ENCODE measurements around the gene MARK2.

Gene MARK2

DNA sequence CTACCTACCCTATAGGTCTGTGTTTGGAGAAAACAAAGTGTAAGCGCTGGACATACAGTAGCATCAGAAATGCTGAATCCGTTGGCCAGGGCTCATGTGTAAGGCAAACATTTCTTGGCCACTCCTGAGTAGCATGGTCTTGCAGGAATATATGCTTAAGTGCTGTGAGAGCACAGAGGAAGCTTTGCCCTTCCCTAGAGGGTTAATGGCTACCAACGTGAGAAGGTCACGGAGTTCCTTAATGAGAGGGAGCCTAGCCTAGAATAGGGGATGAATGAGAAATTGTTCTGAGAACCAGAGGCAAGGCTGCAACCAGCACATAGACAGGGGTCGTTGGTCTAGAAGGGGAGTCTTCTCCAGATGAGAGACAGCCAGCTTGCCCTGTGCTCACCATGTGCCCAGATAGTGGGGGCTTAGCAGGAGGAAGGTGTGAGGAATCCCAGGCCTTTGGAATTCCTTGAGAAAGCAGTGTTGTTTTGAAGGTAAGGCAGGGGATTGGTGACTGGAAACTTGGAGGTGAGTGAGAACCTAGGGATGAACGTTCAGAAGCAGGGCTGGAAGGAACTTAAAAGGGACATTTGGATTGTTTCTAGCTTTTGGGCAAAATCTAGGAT, 48.6 kb downstream of the MARK2 start:
- H3K4me1 ChIP-seq: peaks cover 0 to 79% (median 33%) of the 10 kb centered on the region in 4 donors
- DNase-seq: no peak
- H3K4me3 ChIP-seq: peak overlapping the region in 1 of 2 donors; percentile 16
- peak overlapping the region; percentile 58 to 72 for H3K27ac ChIP-seq
- TF ChIP-seq, protein P1, sequence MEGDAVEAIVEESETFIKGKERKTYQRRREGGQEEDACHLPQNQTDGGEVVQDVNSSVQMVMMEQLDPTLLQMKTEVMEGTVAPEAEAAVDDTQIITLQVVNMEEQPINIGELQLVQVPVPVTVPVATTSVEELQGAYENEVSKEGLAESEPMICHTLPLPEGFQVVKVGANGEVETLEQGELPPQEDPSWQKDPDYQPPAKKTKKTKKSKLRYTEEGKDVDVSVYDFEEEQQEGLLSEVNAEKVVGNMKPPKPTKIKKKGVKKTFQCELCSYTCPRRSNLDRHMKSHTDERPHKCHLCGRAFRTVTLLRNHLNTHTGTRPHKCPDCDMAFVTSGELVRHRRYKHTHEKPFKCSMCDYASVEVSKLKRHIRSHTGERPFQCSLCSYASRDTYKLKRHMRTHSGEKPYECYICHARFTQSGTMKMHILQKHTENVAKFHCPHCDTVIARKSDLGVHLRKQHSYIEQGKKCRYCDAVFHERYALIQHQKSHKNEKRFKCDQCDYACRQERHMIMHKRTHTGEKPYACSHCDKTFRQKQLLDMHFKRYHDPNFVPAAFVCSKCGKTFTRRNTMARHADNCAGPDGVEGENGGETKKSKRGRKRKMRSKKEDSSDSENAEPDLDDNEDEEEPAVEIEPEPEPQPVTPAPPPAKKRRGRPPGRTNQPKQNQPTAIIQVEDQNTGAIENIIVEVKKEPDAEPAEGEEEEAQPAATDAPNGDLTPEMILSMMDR (IDR thresholded peaks at IDR 0.05): no peak
- intact Hi-C loops (cut with DNase I; ENCODE audit: low total_unique reads): no loop called here
- H3K9me3 ChIP-seq: no peaks in the 10 kb centered on the region
- no peaks in the 10 kb centered on the region for H3K27me3 ChIP-seq
- H3K36me3 ChIP-seq: no peaks in the 10 kb centered on the region

DNA sequence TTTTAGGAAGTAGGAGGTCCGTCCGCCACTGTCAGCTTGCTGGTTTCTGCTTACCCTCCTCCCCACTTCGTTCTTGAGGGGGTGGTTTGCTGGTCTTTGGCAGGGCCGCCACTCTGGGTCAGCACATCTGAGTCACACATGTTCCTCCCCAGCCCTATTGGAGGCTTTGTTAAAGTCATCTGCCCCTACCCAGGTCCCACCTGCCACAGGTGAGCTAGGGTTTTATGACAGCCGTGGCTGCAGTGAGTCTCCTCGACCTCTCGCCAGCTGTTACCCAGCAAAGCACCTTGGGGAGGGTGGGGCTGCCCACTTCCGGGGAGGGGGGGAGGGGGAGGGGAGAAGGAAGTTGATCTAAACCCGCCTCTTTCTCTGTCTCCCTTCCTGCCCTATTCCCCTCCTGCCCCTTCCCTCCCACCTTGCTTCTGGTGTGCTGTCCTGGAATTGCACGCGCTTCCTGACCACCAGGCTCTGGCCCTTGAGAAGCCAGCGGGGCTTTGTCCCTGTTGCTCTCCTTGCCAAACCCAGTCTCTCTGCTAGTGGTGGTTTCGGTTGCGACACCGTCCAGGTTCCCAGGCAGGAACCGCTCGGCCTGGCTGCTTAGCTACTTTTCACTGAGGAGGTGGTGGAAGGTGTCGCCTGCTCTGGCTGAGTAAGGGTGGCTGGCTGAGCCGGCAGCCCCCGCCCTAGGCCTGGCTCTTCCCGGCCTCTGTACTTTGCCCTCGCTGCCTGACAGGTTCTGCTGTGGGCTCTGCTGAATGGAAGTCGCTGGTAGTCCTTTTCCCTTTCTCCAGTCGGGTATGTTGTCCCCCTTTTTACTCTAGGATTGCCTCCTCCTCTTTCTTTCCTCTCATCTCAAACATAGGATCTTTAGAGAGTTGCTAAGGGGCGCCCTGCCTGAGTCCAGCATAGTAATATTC, 49.5 kb downstream of the MARK2 start:
- Histone ChIP-seq H3K9me3 (no peaks in the 10 kb centered on the region), H3K4me3 (peak overlapping the region; percentile 16 to 31), H3K4me1 (peaks cover 0 to 70% (median 33%) of the 10 kb centered on the region in 4 donors), H3K27ac (peak overlapping the region; percentile 58 to 72), H3K27me3 (no peaks in the 10 kb centered on the region), H3K36me3 (no peaks in the 10 kb centered on the region)
- intact Hi-C loops (cut with DNase I; ENCODE audit: low total_unique reads): no loop called here
- TF ChIP-seq, protein P1 (IDR thresholded peaks at IDR 0.05): no peak
- peak; percentile 65 to 82 for DNase-seq

DNA sequence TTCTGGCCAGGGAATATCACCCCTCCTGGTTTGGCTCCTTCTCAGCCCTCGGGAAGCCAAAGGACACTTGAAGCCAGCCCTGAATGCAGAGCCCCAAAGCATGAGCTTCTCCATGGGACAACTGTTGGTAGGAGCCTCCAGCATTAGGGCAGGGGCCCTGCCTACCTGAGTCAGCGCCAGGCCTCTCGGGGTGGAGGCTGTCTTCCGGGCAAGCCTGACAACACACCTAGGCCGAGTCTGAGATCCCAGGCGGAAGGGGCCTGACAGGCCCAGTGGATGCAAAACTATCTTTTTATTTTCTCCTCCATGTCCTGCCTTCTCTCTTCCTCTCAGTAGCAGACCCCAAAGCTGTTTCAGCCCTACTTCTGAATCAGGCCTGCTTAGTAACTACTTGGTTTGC, 50.4 kb downstream of the MARK2 start:
- TF ChIP-seq, protein P1 (IDR thresholded peaks at IDR 0.05): no peak
- intact Hi-C loops (cut with DNase I; ENCODE audit: low total_unique reads): no loop called here
- H3K27ac ChIP-seq: peak overlapping the region; percentile 58 to 72
- H3K27me3 ChIP-seq: no peaks in the 10 kb centered on the region
- no peaks in the 10 kb centered on the region for H3K9me3 ChIP-seq
- H3K4me1 ChIP-seq: peaks cover 0 to 63% (median 33%) of the 10 kb centered on the region in 4 donors
- DNase-seq: no peak
- H3K4me3 ChIP-seq: no peak overlapping the region
- H3K36me3 ChIP-seq: no peaks in the 10 kb centered on the region

GRCh38 chr11:63890368-63890767, 51.5 kb downstream of the MARK2 start:
- Histone ChIP-seq H3K27ac (no peak overlapping the region), H3K4me1 (peaks cover 0 to 57% (median 33%) of the 10 kb centered on the region in 4 donors)
- TF ChIP-seq, protein P1 (IDR thresholded peaks at IDR 0.05): no peak

GRCh38 chr11:63892228-63892627, 53.3 kb downstream of the MARK2 start:
- intact Hi-C loops (cut with DNase I; ENCODE audit: low total_unique reads): no loop called here
- TF ChIP-seq, protein P1 (IDR thresholded peaks at IDR 0.05): no peak
- Histone ChIP-seq H3K4me1 (peaks cover 0 to 64% (median 28%) of the 10 kb centered on the region in 4 donors), H3K4me3 (no peak overlapping the region), H3K27ac (no peak overlapping the region), H3K36me3 (peaks cover 9 to 26% (median 17%) of the 10 kb centered on the region in 3 donors), H3K27me3 (no peaks in the 10 kb centered on the region), H3K9me3 (no peaks in the 10 kb centered on the region)
- no peak for DNase-seq

More at GRCh38 chr11:63890368-63890767, 51.5 kb downstream of the MARK2 start:
- Histone ChIP-seq H3K4me3 (no peak overlapping the region), H3K36me3 (peaks cover 0 to 8% (median 5%) of the 10 kb centered on the region in 3 donors), H3K9me3 (no peaks in the 10 kb centered on the region), H3K27me3 (no peaks in the 10 kb centered on the region)
- DNase-seq: no peak
- intact Hi-C loops (cut with DNase I; ENCODE audit: low total_unique reads): no loop called here

All from tibial artery (tissue), 4 donors.